GM23248 (cell line): ENCODE measurements around the gene EML4.

Source experiments
- EZH2 ChIP-seq: fragments of 200-600 bp; sonication (generic); IDR thresholded peaks from 2 replicates; pipeline ENCODE4 v1.6.1; 2018; ENCODE audit warnings: antibody characterized with exemption, mild to moderate bottlenecking; ENCODE audit not compliant: insufficient read depth, poor library complexity, severe bottlenecking
- EZH2phosphoT487 ChIP-seq: fragments of 200-600 bp; sonication (generic); IDR thresholded peaks from 2 replicates; pipeline ENCODE4 v1.6.1; 2018; ENCODE audit warnings: antibody characterized with exemption, moderate library complexity, mild to moderate bottlenecking, low read depth; ENCODE audit not compliant: insufficient read depth

DNA sequence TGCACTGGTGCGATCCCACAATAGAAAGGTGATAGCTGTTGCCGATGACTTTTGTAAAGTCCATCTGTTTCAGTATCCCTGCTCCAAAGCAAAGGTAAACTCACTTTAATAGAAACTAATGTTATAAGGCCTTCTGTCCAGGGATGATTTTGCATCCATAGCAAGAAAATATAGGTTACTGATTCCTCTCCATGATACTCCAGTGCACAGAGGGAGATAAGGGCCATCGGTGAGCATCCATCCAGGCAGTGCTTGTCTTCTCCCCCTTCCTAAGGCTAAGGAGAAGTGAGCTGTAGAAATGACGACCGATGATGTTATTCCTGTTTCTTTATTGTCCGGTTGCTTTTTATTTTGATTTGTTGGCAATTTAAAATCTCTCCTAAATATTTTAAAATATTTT lies 159.8 kb downstream of the EML4 start:
- no peak for TF ChIP-seq EZH2
- TF ChIP-seq EZH2phosphoT487, result no peak
